A375 (cell line): ENCODE results near the gene CT45A3. TPM values are rescaled to one million over a fixed set of nuclear protein-coding genes. Genes with fewer than 3 reads are reported as not detected.

Experiments used
- small RNA-seq: library from RNA; depleted of rRNA; stranded (forward); fragments of <200 nt; gene quantifications from one replicate; pipeline ENCODE3, GENCODE V24; 2014
- total RNA-seq: library from RNA; depleted of rRNA; stranded (reverse); fragments of >200 nt; shearing (Covaris generic); gene quantifications from 2 replicates; pipeline ENCODE4 v1.2.3, GENCODE V29; 2014; rRNA removed

CT45A3 gene, protein sequence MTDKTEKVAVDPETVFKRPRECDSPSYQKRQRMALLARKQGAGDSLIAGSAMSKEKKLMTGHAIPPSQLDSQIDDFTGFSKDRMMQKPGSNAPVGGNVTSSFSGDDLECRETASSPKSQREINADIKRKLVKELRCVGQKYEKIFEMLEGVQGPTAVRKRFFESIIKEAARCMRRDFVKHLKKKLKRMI
- total RNA-seq = 161 and 205 TPM in 2 replicates

DNA sequence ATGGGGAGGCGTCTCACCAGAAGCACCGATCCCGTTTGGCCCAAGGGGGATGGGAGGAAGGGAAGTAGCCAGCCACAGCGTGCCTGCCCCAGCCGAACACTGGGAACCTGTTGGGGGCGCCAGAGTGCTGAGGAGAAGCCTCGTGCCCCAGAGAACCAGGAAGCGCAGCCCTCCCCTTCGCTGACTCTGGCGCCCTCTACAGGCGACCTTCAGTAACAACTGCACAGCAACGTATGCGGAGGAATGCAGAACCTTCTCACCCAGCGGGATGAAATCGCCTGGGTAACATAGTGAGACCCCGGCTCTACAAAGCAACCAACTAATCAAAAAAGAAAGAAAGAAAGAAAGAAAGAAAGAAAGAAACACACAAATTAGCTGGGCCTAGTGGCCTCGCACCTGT is at the start of gene CT45A3:
CT45A3 (minus strand) TSS at position 101 of the 400 bp plus-strand sequence. CDS start 3,747 bp downstream, outside the sequence.

DNA sequence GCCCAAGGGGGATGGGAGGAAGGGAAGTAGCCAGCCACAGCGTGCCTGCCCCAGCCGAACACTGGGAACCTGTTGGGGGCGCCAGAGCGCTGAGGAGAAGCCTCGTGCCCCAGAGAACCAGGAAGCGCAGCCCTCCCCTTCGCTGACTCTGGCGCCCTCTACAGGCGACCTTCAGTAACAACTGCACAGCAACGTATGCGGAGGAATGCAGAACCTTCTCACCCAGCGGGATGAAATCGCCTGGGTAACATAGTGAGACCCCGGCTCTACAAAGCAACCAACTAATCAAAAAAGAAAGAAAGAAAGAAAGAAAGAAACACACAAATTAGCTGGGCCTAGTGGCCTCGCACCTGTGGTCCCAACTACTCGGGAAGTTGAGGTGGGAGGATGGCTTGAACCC is 34.7 kb upstream of the CT45A3 start, which contains the start of gene CT45A6:
CT45A6 (minus strand) TSS at position 101 of the 400 bp plus-strand sequence. CDS start 3,794 bp downstream, outside the sequence.

DNA sequence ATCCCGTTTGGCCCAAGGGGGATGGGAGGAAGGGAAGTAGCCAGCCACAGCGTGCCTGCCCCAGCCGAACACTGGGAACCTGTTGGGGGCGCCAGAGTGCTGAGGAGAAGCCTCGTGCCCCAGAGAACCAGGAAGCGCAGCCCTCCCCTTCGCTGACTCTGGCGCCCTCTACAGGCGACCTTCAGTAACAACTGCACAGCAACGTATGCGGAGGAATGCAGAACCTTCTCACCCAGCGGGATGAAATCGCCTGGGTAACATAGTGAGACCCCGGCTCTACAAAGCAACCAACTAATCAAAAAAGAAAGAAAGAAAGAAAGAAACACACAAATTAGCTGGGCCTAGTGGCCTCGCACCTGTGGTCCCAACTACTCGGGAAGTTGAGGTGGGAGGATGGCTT is 17.4 kb upstream of the CT45A3 start, which contains the start of gene CT45A5:
CT45A5 (minus strand) TSS at position 101 of the 400 bp plus-strand sequence. CDS start 3,774 bp downstream, outside the sequence.

GRCh38 chrX:135713183-135713689 is 54.8 kb downstream of the CT45A3 start, which contains the start of gene CT45A1:
Gene CT45A1 (plus strand): TSS chrX:135713639. CDS start chrX:135718941, 5,302 bp downstream.

Small RNA genes within 50 kb of the gene (small RNA-seq; reads per million reads assigned to genes)
- gene AC240442.1 = not detected

Other genes with a start within 250 kb of the CT45A3 start
- gene INTS6L, start 247.5 kb downstream of the CT45A3 start, total RNA-seq = 2.1 and 2.2 TPM in 2 replicates
- 66.5 and 103 TPM in 2 replicates for gene CT45A1, start 54.6 kb downstream of the CT45A3 start, total RNA-seq
- gene CT45A5, start 17.3 kb upstream of the CT45A3 start, total RNA-seq = 105 and 135 TPM in 2 replicates
- not detected in 2 replicates for gene CT45A6, start 34.6 kb upstream of the CT45A3 start, total RNA-seq
- 0.83 TPM in 1 of 2 replicates, not detected in the other for gene CT45A2, start 51.8 kb upstream of the CT45A3 start, total RNA-seq
- gene CT45A7, start 69.1 kb upstream of the CT45A3 start, total RNA-seq = 0.53 and 1.3 TPM in 2 replicates
- 0.83 TPM in 1 of 2 replicates, not detected in the other for gene CT45A8, start 86.3 kb upstream of the CT45A3 start, total RNA-seq
- not detected in 2 replicates for gene CT45A9, start 103.6 kb upstream of the CT45A3 start, total RNA-seq
- 51.5 and 62.2 TPM in 2 replicates for gene CT45A10, start 125.3 kb upstream of the CT45A3 start, total RNA-seq
- gene SAGE1, start 125.5 kb upstream of the CT45A3 start, total RNA-seq = 14.1 and 16.7 TPM in 2 replicates
- 9.6 and 11.6 TPM in 2 replicates for gene MMGT1, start 205.8 kb upstream of the CT45A3 start, total RNA-seq
- gene SLC9A6, start 217.2 kb upstream of the CT45A3 start, total RNA-seq = 5.2 and 6.3 TPM in 2 replicates